ENCODE data around the gene EHD1.

DNA sequence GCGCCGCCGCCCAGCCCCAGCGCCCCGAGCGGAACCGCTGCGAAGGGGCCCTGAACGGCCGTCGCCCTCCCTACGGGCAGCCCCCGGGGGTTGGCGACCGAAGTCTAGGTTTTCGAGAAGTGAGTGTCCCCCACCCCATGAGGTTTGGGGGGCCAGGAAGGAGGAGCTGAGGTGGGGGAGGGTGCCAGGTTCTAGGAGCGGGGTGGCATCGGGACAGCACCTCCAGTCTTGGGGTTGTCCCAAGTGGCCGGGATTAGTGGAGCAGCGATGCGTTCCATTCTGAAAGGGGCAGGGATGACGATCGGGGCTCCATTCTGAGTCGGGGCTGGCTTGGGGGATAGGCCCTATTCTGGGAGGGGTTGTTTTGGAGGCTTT lies 46.5 kb upstream of the EHD1 start:
- TF ChIP-seq POLR2AphosphoS5 (IDR thresholded peaks at IDR 0.05) = no peak
- no peak for TF ChIP-seq POLR2A (IDR thresholded peaks at IDR 0.05)
- TF ChIP-seq, protein P1, sequence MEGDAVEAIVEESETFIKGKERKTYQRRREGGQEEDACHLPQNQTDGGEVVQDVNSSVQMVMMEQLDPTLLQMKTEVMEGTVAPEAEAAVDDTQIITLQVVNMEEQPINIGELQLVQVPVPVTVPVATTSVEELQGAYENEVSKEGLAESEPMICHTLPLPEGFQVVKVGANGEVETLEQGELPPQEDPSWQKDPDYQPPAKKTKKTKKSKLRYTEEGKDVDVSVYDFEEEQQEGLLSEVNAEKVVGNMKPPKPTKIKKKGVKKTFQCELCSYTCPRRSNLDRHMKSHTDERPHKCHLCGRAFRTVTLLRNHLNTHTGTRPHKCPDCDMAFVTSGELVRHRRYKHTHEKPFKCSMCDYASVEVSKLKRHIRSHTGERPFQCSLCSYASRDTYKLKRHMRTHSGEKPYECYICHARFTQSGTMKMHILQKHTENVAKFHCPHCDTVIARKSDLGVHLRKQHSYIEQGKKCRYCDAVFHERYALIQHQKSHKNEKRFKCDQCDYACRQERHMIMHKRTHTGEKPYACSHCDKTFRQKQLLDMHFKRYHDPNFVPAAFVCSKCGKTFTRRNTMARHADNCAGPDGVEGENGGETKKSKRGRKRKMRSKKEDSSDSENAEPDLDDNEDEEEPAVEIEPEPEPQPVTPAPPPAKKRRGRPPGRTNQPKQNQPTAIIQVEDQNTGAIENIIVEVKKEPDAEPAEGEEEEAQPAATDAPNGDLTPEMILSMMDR (IDR thresholded peaks at IDR 0.05) = no peak
